Forelimb muscle (tissue), 1 donor: ENCODE data around the gene KCNQ5. TPM values are rescaled to one million over a fixed set of nuclear protein-coding genes. Genes with fewer than 3 reads are reported as not detected.

Experiments
- DNase-seq: peaks from one replicate; pipeline ENCODE4 v3.0.0-alpha.2; 2013; ENCODE audit warnings: low read depth
- polyA plus RNA-seq: library from polyadenylated mRNA; unstranded; fragments of 120-200 nt; gene quantifications from one replicate; pipeline ENCODE4 v1.2.1, GENCODE V29; 2013; ENCODE audit not compliant: insufficient read length

KCNQ5 gene
- polyA plus RNA-seq, 1 donor, result 0.85 TPM

DNA sequence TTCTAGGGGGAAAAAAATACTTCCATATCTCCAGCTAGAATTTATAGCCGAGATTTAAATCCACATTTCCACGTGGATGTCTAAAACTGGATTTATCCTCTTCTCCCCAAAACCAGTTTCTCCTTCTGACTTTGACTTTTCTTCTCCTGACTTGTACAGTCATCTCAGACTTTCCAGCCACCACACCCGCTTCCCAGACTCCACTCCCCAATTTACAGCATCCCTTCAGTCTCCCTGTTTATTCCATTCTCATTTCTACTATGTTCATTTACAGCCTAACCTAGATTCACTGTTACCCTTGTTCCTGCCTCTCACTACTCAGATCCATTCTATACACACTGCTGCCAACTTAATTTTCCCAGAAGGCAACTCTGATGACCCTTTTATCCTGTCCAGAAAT is 378.6 kb downstream of the KCNQ5 start:
- DNase-seq, result no peak

- no peak for DNase-seq
These were observed 380.7 kb downstream of the KCNQ5 start for GRCh38 chr6:73002588-73002987.

DNA sequence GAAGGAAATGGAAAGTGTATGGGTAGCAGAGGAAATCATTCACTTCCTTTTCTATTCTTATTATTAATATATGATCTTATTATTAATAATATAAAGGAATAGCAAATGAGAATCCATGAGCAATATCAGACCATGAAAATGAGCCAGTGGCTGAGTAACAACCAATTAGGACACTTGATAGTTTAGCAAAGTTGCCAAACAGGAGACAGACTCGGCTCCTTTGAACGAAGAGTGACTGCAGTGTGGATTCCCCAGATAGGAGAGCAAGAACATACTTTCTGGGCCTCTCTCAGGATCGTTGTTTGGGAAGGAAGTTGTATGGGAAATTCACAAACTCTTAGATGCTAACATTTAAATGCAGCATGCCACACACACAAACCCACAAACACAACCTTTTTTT is 381.4 kb downstream of the KCNQ5 start:
- DNase-seq, result no peak

DNA sequence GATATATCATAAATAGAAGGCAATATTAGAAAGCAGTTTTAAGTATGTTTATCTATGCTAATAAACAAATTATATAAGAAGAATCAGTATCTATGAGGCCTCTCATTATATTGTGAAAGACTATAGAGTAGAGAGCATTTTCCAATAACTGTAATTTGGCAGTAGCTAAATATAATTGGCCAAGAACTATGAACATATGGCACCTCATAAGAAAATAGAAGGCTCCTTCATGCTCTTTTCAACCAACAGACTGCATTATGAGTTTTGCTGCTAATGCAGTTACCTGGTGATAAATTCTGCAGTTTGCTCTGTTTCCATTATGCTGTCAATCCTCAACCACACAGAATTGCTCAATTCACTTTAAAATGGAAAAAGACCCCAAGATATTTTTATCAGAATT is 382.4 kb downstream of the KCNQ5 start:
- DNase-seq, result no peak

DNA sequence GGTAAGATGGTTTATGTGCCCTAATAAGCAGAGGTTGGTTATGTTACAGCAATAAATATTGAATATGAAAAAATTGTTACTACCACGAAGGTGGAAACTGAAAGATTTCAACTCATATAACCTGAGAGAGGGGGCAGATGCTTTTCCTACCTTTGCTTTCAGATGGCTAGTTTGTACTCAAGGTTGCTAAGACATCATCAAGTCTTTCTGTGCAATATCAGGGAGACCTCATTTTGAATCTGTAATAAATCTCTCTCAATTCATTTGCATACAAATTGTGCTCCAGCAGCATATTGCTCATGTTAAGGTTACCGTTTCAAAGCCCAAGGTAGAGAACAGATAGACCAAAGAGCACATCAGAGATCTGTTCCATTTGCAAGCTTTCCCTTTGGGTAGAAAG is 383.0 kb downstream of the KCNQ5 start:
- DNase-seq, result no peak

- DNase-seq, result no peak
These were observed 384.3 kb downstream of the KCNQ5 start for GRCh38 chr6:73006146-73006545.

DNA sequence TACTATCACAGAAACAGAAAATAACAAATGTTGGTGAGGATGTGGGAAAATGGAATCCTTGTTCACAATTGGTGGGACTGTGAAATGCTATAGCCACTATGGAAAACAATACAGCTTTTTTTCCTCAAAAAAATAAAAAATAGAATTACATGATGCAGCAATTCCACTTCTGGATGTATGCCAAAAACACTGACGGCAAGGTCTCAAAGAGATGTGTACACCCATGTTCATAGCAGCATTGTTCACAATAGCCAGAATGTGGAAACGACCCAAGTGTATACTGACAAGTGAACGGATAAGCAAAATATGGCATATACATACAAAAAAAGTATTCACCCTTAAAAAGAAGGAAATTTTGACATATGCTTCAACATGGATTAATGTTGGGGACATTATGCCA is 390.1 kb downstream of the KCNQ5 start:
- no peak for DNase-seq

- DNase-seq, result peak; percentile 6
These were observed 395.6 kb downstream of the KCNQ5 start for GRCh38 chr6:73017476-73017875.

- no peak for DNase-seq
These were observed 402.7 kb downstream of the KCNQ5 start for GRCh38 chr6:73024598-73024997.

DNA sequence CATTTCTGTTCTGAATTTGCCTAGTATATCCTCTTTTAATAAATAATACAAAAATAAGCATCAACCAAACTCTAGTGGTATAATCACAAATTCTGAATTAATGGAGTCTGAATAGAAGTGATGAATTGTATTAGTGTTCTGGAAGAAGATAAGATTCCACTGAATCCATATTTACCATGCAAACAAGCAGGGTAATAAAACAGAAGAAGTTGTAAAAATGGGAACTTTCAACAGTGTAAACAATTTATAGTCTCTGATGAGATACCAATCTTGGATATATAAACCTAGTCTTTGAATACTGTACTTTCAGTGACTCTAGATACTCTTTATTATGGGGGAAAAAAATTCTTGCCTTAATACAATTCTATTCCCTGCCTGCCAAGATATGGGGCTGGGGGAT is 405.8 kb downstream of the KCNQ5 start:
- no peak for DNase-seq

DNA sequence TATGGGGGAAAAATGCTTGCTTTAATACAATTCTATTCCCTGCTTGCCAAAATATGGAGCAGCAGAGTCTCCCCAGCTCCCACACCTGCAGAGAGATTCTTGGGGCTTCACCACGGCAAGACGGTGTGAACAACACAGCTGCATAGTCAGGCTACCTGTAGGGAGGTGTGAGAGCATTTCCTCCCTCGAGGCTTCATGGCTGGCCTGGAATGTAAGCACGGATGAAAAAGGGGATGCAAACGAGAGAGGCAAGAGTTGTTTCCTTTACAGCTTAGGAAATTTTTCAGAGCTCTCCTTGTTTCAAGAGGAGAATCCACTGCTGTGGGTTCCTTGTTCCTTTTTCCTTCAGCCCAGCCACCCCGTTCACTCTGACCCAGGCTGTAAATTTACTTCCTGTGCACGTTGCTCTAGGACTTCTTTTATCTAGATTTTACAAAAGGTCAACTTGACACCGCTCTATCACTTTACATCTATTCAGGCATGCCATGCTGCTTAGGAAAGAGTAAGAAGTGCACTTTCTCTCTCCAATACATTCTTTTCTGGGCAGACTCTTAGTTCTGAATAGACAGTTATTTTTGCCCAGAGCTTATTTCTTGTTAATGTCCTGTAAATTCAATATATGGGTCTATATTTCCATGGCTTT is 406.4 kb downstream of the KCNQ5 start:
- DNase-seq, result no peak

DNA sequence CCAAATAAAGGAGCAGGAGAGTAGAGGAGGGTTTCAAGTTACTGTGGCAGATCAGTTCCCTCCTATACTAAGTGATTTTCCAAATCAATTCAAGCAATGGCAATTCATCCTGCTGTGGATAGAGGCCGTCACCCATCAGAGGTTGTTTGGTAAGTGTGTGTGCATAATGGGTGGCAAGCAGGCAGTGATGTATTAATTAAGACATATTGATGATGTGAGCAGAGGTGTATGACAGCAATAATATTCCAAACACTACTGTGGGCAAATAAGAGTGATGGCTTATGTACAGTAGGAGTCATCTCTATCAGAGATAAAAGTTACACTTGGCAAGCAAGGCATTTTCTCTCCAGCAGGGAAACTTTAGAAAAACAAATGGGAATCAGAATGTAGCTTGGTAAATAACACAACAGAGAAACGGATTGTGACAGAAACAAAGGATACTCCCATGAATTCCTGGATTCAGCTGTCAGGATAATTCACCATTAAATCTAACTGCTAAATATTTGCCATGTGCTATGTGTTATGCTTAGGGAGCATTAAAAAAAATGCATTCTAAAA is 407.1 kb downstream of the KCNQ5 start:
- DNase-seq, result no peak

DNA sequence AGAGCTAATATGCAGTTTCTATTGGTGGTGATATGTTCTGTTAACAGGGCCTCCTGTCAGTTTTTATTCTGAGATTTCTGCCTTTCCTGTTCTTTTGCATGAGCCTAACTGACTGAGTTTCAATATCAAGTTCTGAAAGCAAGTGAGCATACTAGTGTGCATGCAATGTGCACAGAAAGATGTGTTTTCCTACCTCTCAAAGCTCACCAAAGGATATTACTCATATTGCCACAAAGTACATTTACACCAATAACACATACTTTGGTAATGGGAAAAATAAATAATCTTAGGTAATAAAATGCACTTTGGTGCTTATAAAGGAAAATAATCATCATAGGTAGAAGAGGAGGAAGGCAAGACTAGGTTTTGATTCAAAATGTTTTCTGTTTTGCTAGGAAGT is 408.4 kb downstream of the KCNQ5 start:
- no peak for DNase-seq

GRCh38 chr6:73030791-73031782 is 409.2 kb downstream of the KCNQ5 start:
- no peak for DNase-seq

GRCh38 chr6:73032586-73032985 is 410.7 kb downstream of the KCNQ5 start:
- no peak for DNase-seq

- no peak for DNase-seq
These were observed 414.8 kb downstream of the KCNQ5 start for GRCh38 chr6:73036689-73037088.

- no peak for DNase-seq
These were observed 419.2 kb downstream of the KCNQ5 start for GRCh38 chr6:73041051-73041450.

GRCh38 chr6:73042892-73043291 is 421.0 kb downstream of the KCNQ5 start:
- no peak for DNase-seq

DNA sequence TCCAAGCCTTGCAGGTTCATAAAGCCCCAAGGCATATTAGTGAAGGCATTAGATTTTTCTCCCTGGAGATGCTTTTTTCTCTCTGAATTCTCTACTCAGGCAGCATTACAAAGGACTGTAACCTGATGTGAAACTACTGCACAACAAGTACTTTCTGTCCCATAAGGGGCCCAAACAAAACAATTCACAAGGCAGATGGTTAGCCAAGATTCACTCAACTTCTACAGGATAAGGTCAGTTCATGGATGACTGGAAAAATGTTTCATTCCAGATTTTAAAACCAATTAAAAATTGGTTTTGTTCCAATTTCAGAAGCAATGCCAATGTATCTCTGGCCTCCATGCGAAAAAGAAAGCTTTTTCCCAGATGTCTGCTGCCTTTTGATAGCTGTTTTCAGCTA is 421.6 kb downstream of the KCNQ5 start:
- no peak for DNase-seq

DNA sequence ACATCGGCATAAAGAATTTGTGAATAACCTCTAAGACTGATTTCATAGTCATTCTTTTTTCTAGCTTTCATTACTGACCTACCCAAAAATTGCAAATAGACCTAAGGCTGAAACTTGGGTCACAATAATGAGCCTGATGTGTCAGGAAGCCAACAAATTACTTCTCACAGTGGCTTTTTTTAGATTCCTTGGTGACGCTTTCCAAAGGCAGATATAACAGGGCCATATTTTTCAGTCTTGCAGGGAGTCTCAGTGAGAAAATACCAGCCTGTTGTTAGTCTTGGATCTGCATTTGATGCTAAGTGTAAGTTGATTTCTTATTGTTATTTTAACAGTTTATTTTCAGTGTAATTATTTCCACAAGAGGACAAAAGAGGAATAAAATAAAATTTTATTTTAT is 423.7 kb downstream of the KCNQ5 start:
- DNase-seq, result no peak

- no peak for DNase-seq
These were observed 425.9 kb downstream of the KCNQ5 start for GRCh38 chr6:73047801-73048200.

DNA sequence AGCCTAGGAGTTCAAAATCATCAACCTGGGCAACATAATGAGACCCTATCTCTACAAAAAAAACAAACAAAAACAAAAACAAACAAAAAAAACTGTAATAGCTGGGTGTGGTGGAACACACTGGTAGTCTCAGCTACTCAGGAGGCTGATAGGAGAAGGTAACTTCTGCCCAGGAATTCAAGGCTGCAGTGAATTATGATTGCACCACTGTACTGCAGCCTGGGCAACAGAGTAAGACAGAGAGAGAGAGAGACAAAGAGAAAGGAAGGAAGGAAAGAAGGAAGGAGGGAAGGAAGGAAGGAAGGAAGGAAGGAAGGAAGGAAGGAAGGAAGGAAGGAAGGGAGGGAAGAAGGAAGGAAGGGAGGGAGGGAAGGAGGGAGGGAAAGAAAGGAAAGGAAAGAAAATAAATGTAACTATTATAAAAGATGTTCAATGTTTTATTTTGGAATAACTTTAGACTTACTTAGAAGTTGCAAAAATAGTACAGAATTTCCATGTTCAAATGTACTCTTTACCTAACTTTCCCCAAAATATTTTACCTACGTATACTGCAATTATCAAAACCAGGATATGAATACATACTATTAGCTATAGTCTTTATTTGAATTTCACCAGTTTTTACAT is 428.2 kb downstream of the KCNQ5 start:
- DNase-seq, result no peak
